ENCODE measurements around the gene UBAC2.

Gene UBAC2

DNA sequence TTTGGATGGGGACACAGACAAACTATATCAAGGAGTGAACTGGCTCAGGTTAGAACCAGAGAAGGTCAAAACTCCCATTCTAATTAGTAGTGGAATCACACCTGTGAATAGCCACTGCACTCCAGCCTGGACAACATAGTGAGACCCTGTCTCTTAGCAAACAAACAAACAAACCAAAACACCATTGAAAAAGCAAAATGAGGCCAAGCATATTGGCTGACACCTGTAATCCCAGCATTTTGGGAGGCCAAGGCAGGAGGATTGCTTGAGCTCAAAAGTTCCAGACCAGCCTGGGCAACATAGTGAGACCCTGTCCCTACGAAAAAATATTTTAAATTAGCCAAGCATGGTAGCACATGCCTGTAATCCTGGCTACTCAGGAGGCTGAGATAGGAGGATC, 39.1 kb upstream of the UBAC2 start:
- ATAC-seq (ENCODE audit: low read depth) (no peak), DNase-seq (ENCODE audit: low spot score) (no peak)
- H3K27ac ChIP-seq (ENCODE audit: poor library complexity, severe bottlenecking), result no peak overlapping the region
- TF ChIP-seq, protein P1, sequence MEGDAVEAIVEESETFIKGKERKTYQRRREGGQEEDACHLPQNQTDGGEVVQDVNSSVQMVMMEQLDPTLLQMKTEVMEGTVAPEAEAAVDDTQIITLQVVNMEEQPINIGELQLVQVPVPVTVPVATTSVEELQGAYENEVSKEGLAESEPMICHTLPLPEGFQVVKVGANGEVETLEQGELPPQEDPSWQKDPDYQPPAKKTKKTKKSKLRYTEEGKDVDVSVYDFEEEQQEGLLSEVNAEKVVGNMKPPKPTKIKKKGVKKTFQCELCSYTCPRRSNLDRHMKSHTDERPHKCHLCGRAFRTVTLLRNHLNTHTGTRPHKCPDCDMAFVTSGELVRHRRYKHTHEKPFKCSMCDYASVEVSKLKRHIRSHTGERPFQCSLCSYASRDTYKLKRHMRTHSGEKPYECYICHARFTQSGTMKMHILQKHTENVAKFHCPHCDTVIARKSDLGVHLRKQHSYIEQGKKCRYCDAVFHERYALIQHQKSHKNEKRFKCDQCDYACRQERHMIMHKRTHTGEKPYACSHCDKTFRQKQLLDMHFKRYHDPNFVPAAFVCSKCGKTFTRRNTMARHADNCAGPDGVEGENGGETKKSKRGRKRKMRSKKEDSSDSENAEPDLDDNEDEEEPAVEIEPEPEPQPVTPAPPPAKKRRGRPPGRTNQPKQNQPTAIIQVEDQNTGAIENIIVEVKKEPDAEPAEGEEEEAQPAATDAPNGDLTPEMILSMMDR (IDR thresholded peaks at IDR 0.05; ENCODE audit: poor library complexity, severe bottlenecking), result no peak
- no peak overlapping the region for H3K4me3 ChIP-seq (ENCODE audit: severe bottlenecking)
- H3K27me3 ChIP-seq (ENCODE audit: insufficient read depth, poor library complexity, severe bottlenecking), result no peaks in the 10 kb centered on the region
- no peaks in the 10 kb centered on the region for H3K36me3 ChIP-seq (ENCODE audit: low read depth)
- no peaks in the 10 kb centered on the region for H3K4me1 ChIP-seq (ENCODE audit: insufficient read depth, poor library complexity, severe bottlenecking)
- H3K9me3 ChIP-seq (ENCODE audit: severe bottlenecking), result peaks cover 1% of the 10 kb centered on the region

DNA sequence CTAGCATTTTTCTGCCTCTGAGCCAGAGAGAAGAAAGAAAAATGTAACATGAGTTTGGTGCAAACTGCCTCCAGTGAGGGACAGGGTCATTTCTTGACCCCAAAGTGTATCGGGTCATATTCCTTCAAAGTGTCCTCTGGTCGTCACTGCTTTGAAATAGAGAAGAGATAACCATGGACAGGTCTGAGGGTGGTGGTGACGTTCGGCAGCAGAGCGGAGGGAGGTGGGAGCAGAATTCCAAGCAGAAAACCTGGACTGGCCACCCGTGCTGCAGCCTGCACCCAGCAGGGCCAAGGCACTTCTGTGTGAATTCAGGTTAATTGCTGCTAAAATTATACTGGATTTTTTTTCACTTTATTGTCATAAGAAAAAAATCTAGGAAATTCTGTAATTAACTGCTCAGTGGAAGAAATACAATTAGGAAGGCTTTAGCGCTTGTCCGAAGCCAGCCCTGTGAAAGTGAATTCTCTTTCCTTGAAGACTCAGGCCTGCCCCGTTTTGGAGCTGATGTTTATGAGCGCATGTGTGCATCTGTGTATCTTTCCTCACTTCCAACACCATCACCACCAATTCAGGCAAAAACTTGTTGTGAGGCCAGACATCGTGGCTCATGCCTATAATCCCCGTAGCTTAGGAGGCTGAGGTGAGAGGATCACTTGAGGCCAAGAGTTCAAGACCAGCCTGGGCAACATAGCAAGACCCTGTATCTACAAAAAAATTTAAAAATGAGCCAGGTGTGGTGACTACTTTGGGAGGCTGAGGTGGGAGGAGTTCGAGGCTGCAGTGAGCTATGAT, 37.9 kb upstream of the UBAC2 start:
- no peaks in the 10 kb centered on the region for H3K4me1 ChIP-seq (ENCODE audit: insufficient read depth, poor library complexity, severe bottlenecking)
- DNase-seq (ENCODE audit: low spot score) (no peak), ATAC-seq (ENCODE audit: low read depth) (no peak)
- H3K9me3 ChIP-seq (ENCODE audit: severe bottlenecking), result peaks cover 1% of the 10 kb centered on the region
- no peaks in the 10 kb centered on the region for H3K27me3 ChIP-seq (ENCODE audit: insufficient read depth, poor library complexity, severe bottlenecking)
- no peak overlapping the region for H3K27ac ChIP-seq (ENCODE audit: poor library complexity, severe bottlenecking)
- H3K4me3 ChIP-seq (ENCODE audit: severe bottlenecking), result no peak overlapping the region
- no peaks in the 10 kb centered on the region for H3K36me3 ChIP-seq (ENCODE audit: low read depth)
- TF ChIP-seq, protein P1 (IDR thresholded peaks at IDR 0.05; ENCODE audit: poor library complexity, severe bottlenecking), result no peak

DNA sequence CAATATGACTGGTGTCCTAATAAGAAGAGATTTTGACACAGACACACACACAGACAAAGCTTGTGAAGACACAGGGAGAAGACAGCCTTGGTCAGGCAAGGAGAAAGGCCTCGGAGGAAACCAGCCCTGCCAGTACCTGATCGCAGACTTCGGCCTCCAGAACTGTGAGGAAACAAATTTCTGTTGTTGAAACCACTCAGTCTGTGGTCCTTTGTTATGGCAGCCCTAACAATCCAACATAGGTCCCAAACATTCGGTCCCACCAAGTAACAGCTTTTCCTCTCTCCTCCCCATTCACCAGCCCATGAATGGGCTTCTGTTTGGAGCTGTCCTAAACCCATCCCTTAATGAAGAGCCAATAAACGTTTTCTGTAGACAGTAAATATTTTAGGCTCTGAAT, 36.4 kb upstream of the UBAC2 start:
- Histone ChIP-seq H3K27ac (ENCODE audit: poor library complexity, severe bottlenecking) (no peak overlapping the region), H3K4me1 (ENCODE audit: insufficient read depth, poor library complexity, severe bottlenecking) (no peaks in the 10 kb centered on the region), H3K36me3 (ENCODE audit: low read depth) (no peaks in the 10 kb centered on the region), H3K9me3 (ENCODE audit: severe bottlenecking) (peaks cover 1% of the 10 kb centered on the region), H3K27me3 (ENCODE audit: insufficient read depth, poor library complexity, severe bottlenecking) (no peaks in the 10 kb centered on the region), H3K4me3 (ENCODE audit: severe bottlenecking) (no peak overlapping the region)
- DNase-seq (ENCODE audit: low spot score) (no peak), ATAC-seq (ENCODE audit: low read depth) (no peak)
- TF ChIP-seq, protein P1 (IDR thresholded peaks at IDR 0.05; ENCODE audit: poor library complexity, severe bottlenecking), result no peak

DNA sequence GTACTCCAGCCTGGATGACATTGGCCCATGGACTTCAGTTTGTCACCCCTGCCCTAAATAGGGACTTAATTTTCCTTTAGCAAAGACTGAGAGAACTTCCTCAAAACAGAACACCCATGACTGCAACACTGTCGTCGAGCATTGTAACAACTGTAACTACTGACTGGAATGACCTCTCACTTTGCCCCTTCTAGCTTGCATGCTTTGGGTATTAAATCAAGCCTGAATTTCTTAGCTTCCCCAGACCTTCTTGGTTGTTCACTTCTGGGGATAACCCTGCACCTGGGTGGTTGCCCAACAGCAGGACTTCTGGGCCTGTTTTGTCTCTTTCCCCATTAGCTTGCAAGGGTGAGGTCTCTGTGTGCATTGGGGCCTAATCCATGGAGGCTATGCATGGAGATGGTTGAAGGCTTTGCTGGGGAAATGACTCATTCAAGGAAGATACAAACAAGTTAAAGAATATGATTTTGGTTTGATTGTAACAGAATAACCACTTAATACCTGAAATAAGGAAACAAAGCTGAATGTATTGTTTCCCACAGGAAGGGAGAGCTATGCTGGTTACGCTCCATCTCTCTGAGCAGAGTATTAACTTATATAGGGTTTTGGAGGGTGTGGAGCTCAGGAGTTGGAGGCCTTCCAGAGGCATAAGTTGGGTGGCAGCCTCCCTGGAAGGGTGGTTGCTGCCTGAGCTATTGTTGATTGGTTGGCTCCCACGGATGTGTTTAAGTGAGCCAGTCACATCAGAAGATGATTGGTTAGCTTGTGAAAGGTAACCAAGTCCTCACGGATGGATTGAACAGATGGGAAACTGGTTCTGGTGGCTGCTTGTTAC, 34.7 kb upstream of the UBAC2 start:
- Histone ChIP-seq H3K36me3 (ENCODE audit: low read depth) (no peaks in the 10 kb centered on the region), H3K4me1 (ENCODE audit: insufficient read depth, poor library complexity, severe bottlenecking) (no peaks in the 10 kb centered on the region), H3K4me3 (ENCODE audit: severe bottlenecking) (no peak overlapping the region), H3K9me3 (ENCODE audit: severe bottlenecking) (peaks cover 1% of the 10 kb centered on the region), H3K27ac (ENCODE audit: poor library complexity, severe bottlenecking) (no peak overlapping the region), H3K27me3 (ENCODE audit: insufficient read depth, poor library complexity, severe bottlenecking) (no peaks in the 10 kb centered on the region)
- TF ChIP-seq, protein P1 (IDR thresholded peaks at IDR 0.05; ENCODE audit: poor library complexity, severe bottlenecking), result no peak
- ATAC-seq (ENCODE audit: low read depth) (no peak), DNase-seq (ENCODE audit: low spot score) (no peak)
